Endothelial cell of umbilical vein (primary cell): ENCODE measurements around the gene TULP1. TPM values are rescaled to one million over a fixed set of nuclear protein-coding genes. Genes with fewer than 3 reads are reported as not detected.

ENCODE experiments used
- BruUV-seq: library from RNA; stranded (reverse); fragments of 400-500 nt; replicated peaks from 2 replicates; lab custom pipeline; 2021; lab: Mats Ljungman, UMichigan
- CTCF ChIA-PET: fragments of 300-600, 350-600 bp; sonication (Branson Sonifier 250); formaldehyde crosslinking; loops from one replicate; lab custom pipeline; 2021; ENCODE audit warnings: antibody characterized with exemption, inconsistent platforms; lab: Charles Lee
- POLR2A ChIA-PET: fragments of 300-600, 350-600 bp; sonication (Branson Sonifier 250); formaldehyde crosslinking; loops from one replicate; lab custom pipeline; 2021; ENCODE audit warnings: antibody characterized with exemption, inconsistent platforms; lab: Charles Lee
- DNase-seq: peaks from one replicate; pipeline ENCODE4 v3.0.0-alpha.2; 2011; ENCODE audit warnings: low read depth, low spot score
- FAIRE-seq: peaks from 2 replicates; lab custom pipeline; 2011; peaks lifted over from hg19 to GRCh38; lab: Jason Lieb, UNC
- H2AFZ ChIP-seq: 2 replicates; pipeline ENCODE4 v1.6.0; 2012; ENCODE audit warnings: low read depth, low read length, control low read depth, inconsistent platforms
- H3K27ac ChIP-seq: 2 replicates; pipeline ENCODE4 v1.5.1; 2011; ENCODE audit warnings: low read depth, mild to moderate bottlenecking, control low read depth, low read length, moderate library complexity; ENCODE audit not compliant: insufficient read depth
- H3K27me3 ChIP-seq, 2 experiments: 2 replicates each; pipeline versions ENCODE4 v1.6.0 to v1.6.1; 2011; ENCODE audit warnings: low read length in 2 of 2, mixed read lengths in 1 of 2; ENCODE audit not compliant: control insufficient read depth in 2 of 2, insufficient read depth in 2 of 2
- H3K36me3 ChIP-seq, 2 experiments: 2 replicates in 1 of 2; 3 replicates in 1 of 2; pipeline ENCODE4 v1.5.1; 2011; ENCODE audit warnings: low read length in 2 of 2, mild to moderate bottlenecking in 1 of 2, moderate library complexity in 1 of 2; ENCODE audit not compliant: control insufficient read depth in 2 of 2, insufficient read depth in 2 of 2; ENCODE audit errors: extremely low read depth in 1 of 2
- H3K4me1 ChIP-seq: 3 replicates; pipeline ENCODE4 v1.5.1; 2011; ENCODE audit warnings: mild to moderate bottlenecking, low read length; ENCODE audit not compliant: control insufficient read depth, insufficient read depth; ENCODE audit errors: extremely low read depth
- H3K4me2 ChIP-seq: 2 replicates; pipeline ENCODE4 v1.6.1; 2011; ENCODE audit warnings: low read length, control low read depth, mixed read lengths; ENCODE audit not compliant: insufficient read depth
- H3K4me3 ChIP-seq, 3 experiments: fragments of 200-600 bp in 1 of 3; sonication (generic), shearing (Covaris generic) in 1 of 3; replicated peaks in 1 of 3; 2 replicates each; pipeline ENCODE4 v1.5.1; 2011 to 2016; ENCODE audit warnings: control low read depth in 3 of 3, low read length in 3 of 3, mild to moderate bottlenecking in 2 of 3, inconsistent platforms in 1 of 3, low read depth in 1 of 3, moderate library complexity in 1 of 3; ENCODE audit not compliant: insufficient read depth in 1 of 3
- H3K79me2 ChIP-seq: 2 replicates; pipeline ENCODE4 v1.6.0; 2012; ENCODE audit warnings: low read length, inconsistent platforms; ENCODE audit not compliant: control insufficient read depth, insufficient read depth
- H3K9ac ChIP-seq: replicated peaks from 2 replicates; pipeline ENCODE3; 2011; ENCODE audit warnings: low read length, control low read depth; ENCODE audit not compliant: insufficient read depth; ENCODE audit errors: extremely low read depth
- H3K9me1 ChIP-seq: replicated peaks from 3 replicates; pipeline ENCODE4 v1.6.0; 2011; ENCODE audit warnings: mild to moderate bottlenecking, low read length; ENCODE audit not compliant: control insufficient read depth, insufficient read depth; ENCODE audit errors: extremely low read depth
- H3K9me3 ChIP-seq: replicated peaks from 2 replicates; pipeline ENCODE4 v1.5.1; 2012; ENCODE audit warnings: low read length, inconsistent platforms; ENCODE audit not compliant: control insufficient read depth, insufficient read depth
- H4K20me1 ChIP-seq: replicated peaks from 2 replicates; pipeline ENCODE3; 2011; ENCODE audit warnings: mild to moderate bottlenecking, low read length; ENCODE audit not compliant: control insufficient read depth, insufficient read depth; ENCODE audit errors: extremely low read depth
- EZH2 ChIP-seq: IDR thresholded peaks from 2 replicates; pipeline ENCODE4 v1.6.1; 2012; ENCODE audit warnings: borderline replicate concordance, low read depth, mild to moderate bottlenecking, moderate library complexity, low read length, inconsistent platforms; ENCODE audit not compliant: severe bottlenecking
- FOS ChIP-seq: IDR thresholded peaks from 2 replicates; pipeline ENCODE4 v1.6.1; 2011; ENCODE audit warnings: mild to moderate bottlenecking, low read length, moderate library complexity, borderline replicate concordance; ENCODE audit not compliant: insufficient read depth
- GATA2 ChIP-seq: IDR thresholded peaks from 2 replicates; pipeline ENCODE4 v1.7.0; 2011; ENCODE audit warnings: low read depth, mild to moderate bottlenecking, moderate library complexity, mixed read lengths, low read length; ENCODE audit not compliant: insufficient read length, insufficient read depth
- JUN ChIP-seq: IDR thresholded peaks from 2 replicates; pipeline ENCODE4 v1.6.1; 2011; ENCODE audit warnings: borderline replicate concordance, low read depth; ENCODE audit not compliant: insufficient read length, insufficient read depth
- MYC ChIP-seq: IDR thresholded peaks from one replicate; pipeline ENCODE4 v1.6.1; 2011; ENCODE audit warnings: mild to moderate bottlenecking, low read depth, low read length
- POLR2A ChIP-seq: IDR thresholded peaks from 2 replicates; pipeline ENCODE4 v1.6.1; 2012; ENCODE audit warnings: low read depth, mild to moderate bottlenecking, control low read depth, low read length
- POLR2AphosphoS5 ChIP-seq: IDR thresholded peaks from 2 replicates; pipeline ENCODE4 v1.6.1; 2012; ENCODE audit warnings: low read depth, mild to moderate bottlenecking, control low read depth, low read length, moderate library complexity; ENCODE audit not compliant: insufficient read depth
- dilution Hi-C: fragments of 300-500 bp; cut with MboI; formaldehyde crosslinking; loops from one replicate; pipeline ENCODE4 v1.15.0; 2019; ENCODE audit warnings: low sequenced_read_pairs; ENCODE audit not compliant: extremely low pct_ligation_motif_present
- intact Hi-C: fragments of 100-400 bp; cut with micrococcal nuclease; formaldehyde crosslinking; loops from one replicate; pipeline ENCODE4 v1.10.0; 2022
- polyA plus RNA-seq, 4 experiments: library from polyadenylated mRNA; depleted of rRNA in 3 of 4; stranded (reverse) in 3 of 4; unstranded in 1 of 4; fragments of >200 nt; gene quantifications; 2 replicates each; pipeline versions ENCODE4 v1.2.1 to v1.2.3, GENCODE V29; 2011 to 2012; ENCODE audit warnings: missing spikeins in 1 of 4
- total RNA-seq: library from RNA; stranded (reverse); gene quantifications from 2 replicates; pipeline ENCODE4 v1.2.3, GENCODE V29; 2021
- TF ChIP-seq, protein P1 (sequence below), 2 donors: IDR thresholded peaks; 1 replicate in 1 of 2; 2 replicates in 1 of 2; pipeline ENCODE4 v1.5.1; 2011; ENCODE audit warnings: low read length in 2 of 2, mild to moderate bottlenecking in 2 of 2, moderate library complexity in 2 of 2, control low read depth in 1 of 2, inconsistent platforms in 1 of 2, low read depth in 1 of 2; ENCODE audit not compliant: insufficient read depth in 1 of 2; ENCODE audit errors: extremely low read depth in 1 of 2
- TF ChIP-seq, protein P2 (sequence below): IDR thresholded peaks from 2 replicates; pipeline ENCODE4 v1.6.1; 2011; ENCODE audit not compliant: insufficient read depth, insufficient read length

TULP1 gene
- total and polyA plus RNA-seq, 2 donors (not counting 3 experiments of a cell fraction or from before 2014, with no cell fraction given): not detected

DNA sequence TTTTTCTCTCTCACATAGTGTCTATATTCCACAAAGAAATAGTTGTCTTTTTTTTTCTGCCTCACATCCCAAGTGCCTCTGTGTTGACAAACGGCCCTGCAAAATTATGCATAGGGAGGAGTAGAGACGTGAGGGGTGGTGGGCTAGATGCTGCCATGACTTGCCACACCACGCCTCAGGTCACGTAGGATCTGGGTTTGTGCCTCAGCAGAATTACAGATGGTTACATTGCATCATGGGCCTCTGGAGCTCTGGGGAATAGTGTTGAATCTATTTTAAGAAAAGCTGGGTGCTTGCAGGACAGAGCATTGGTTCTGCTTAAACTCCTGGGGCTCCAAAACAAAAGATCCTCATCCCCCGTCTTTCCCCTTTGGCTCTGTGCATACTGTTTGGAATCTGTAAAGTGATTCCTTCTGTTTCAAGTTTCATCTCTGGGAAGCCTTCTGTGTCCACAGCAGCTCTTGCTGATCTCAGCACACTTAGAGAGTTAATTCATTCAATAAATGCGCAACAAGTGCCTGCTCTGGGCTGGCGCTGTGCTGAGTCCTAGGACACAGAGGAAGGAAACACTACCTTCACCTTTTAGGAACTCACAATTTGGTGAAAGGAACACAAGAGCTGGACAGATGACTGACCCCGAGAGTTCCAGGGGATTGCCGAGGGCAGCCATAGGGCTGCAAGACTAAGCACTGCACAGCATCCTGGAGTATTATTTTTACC lies 58.1 kb downstream of the TULP1 start:
- Histone ChIP-seq H3K36me3 (peaks cover 4 to 6% of the 10 kb centered on the region in 2 experiments), H3K4me3 (no peak overlapping the region), H3K27me3 (peaks cover 0 to 2% of the 10 kb centered on the region in 2 experiments), H2AFZ (no peak overlapping the region), H4K20me1 (no peaks in the 10 kb centered on the region), H3K27ac (no peak overlapping the region), H3K4me2 (no peak overlapping the region), H3K79me2 (no peaks in the 10 kb centered on the region), H3K4me1 (peaks cover 16% of the 10 kb centered on the region), H3K9me1 (no peaks in the 10 kb centered on the region), H3K9ac (no peak overlapping the region), H3K9me3 (no peaks in the 10 kb centered on the region)
- ChIA-PET POLR2A (interaction anchor here (0.8 kb wide), 1 partner anchor 13 kb away, joined by 3 read pairs; no protein-coding TSS in a partner anchor), CTCF (interaction anchor here (0.7 to 1.1 kb wide), 3 partner anchors 11 to 98 kb away, joined by 3 read pairs; partner anchors contain the start of gene RPL10A)
- FAIRE-seq (no peak), DNase-seq (no peak)
- intact Hi-C loops (no loop called here), dilution Hi-C loops (no loop called here)
- BruUV-seq: no TSS peak
- TF ChIP-seq, protein P1, sequence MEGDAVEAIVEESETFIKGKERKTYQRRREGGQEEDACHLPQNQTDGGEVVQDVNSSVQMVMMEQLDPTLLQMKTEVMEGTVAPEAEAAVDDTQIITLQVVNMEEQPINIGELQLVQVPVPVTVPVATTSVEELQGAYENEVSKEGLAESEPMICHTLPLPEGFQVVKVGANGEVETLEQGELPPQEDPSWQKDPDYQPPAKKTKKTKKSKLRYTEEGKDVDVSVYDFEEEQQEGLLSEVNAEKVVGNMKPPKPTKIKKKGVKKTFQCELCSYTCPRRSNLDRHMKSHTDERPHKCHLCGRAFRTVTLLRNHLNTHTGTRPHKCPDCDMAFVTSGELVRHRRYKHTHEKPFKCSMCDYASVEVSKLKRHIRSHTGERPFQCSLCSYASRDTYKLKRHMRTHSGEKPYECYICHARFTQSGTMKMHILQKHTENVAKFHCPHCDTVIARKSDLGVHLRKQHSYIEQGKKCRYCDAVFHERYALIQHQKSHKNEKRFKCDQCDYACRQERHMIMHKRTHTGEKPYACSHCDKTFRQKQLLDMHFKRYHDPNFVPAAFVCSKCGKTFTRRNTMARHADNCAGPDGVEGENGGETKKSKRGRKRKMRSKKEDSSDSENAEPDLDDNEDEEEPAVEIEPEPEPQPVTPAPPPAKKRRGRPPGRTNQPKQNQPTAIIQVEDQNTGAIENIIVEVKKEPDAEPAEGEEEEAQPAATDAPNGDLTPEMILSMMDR (IDR thresholded peaks at IDR 0.05; ENCODE audit: extremely low read depth in 1 of 2, insufficient read depth in 1 of 2, low read depth in 1 of 2, low read length in 2 of 2): no peak
- no peak for TF ChIP-seq GATA2
- no peak for TF ChIP-seq POLR2AphosphoS5
- TF ChIP-seq POLR2A: no peak
- no peak for TF ChIP-seq JUN
- TF ChIP-seq MYC: no peak
- TF ChIP-seq FOS: no peak
- TF ChIP-seq EZH2: no peak
- TF ChIP-seq, protein P2, sequence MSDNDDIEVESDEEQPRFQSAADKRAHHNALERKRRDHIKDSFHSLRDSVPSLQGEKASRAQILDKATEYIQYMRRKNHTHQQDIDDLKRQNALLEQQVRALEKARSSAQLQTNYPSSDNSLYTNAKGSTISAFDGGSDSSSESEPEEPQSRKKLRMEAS: no peak
